GM21717 (cell line): ENCODE measurements around the gene DOCK10.

Experiments used
- ATAC-seq: cut with Tn5 transposase; IDR thresholded peaks from one replicate; pipeline ENCODE4 v1.9.1; 2021; ENCODE audit warnings: mild to moderate bottlenecking, moderate library complexity; ENCODE audit not compliant: unreplicated experiment

The DOCK10 gene

GRCh38 chr2:224793946-224794345 is 248.3 kb downstream of the DOCK10 start:
- ATAC-seq: no peak

GRCh38 chr2:224786848-224787247 is 255.4 kb downstream of the DOCK10 start:
- ATAC-seq: no peak

- ATAC-seq: no peak
Observed at GRCh38 chr2:224781400-224781799, 260.9 kb downstream of the DOCK10 start.

GRCh38 chr2:224780823-224781222 is 261.4 kb downstream of the DOCK10 start:
- ATAC-seq: no peak

GRCh38 chr2:224780106-224780505 is 262.2 kb downstream of the DOCK10 start:
- ATAC-seq: no peak

GRCh38 chr2:224778474-224778877 is 263.8 kb downstream of the DOCK10 start:
- no peak for ATAC-seq

GRCh38 chr2:224777559-224777930 is 264.7 kb downstream of the DOCK10 start:
- ATAC-seq: no peak

GRCh38 chr2:224776795-224777558 is 265.3 kb downstream of the DOCK10 start:
- ATAC-seq: no peak

- ATAC-seq: no peak
Observed at GRCh38 chr2:224775647-224776046, 266.6 kb downstream of the DOCK10 start.

- ATAC-seq: no peak
Observed at GRCh38 chr2:224774735-224775134, 267.5 kb downstream of the DOCK10 start.

- no peak for ATAC-seq
Observed at GRCh38 chr2:224772494-224772893, 269.8 kb downstream of the DOCK10 start.

- ATAC-seq: peak; percentile 48
Observed at GRCh38 chr2:224769489-224769888, 272.8 kb downstream of the DOCK10 start.

GRCh38 chr2:224764565-224765236 is 277.6 kb downstream of the DOCK10 start:
- no peak for ATAC-seq

GRCh38 chr2:224757934-224758548 is 284.2 kb downstream of the DOCK10 start:
- no peak for ATAC-seq

- no peak for ATAC-seq
Observed at GRCh38 chr2:224753743-224754540, 288.3 kb downstream of the DOCK10 start.

GRCh38 chr2:224751996-224752698 is 290.1 kb downstream of the DOCK10 start:
- peak; percentile 52 for ATAC-seq

GRCh38 chr2:224749136-224749535 is 293.1 kb downstream of the DOCK10 start:
- no peak for ATAC-seq

GRCh38 chr2:224747765-224748164 is 294.5 kb downstream of the DOCK10 start:
- no peak for ATAC-seq

GRCh38 chr2:224736227-224736626 is 306.0 kb downstream of the DOCK10 start:
- ATAC-seq: no peak

GRCh38 chr2:224734949-224735348 is 307.3 kb downstream of the DOCK10 start:
- ATAC-seq: no peak

GRCh38 chr2:224731665-224732064 is 310.6 kb downstream of the DOCK10 start:
- ATAC-seq: no peak
